HS-27A (cell line): ENCODE results near the gene SPATS2.

Source experiments
- DNase-seq: peaks from one replicate; pipeline ENCODE4 v3.0.0-alpha.2; 2012; ENCODE audit warnings: low read depth, missing footprints

Gene SPATS2

GRCh38 chr12:49335955-49336644 is 31.2 kb upstream of the SPATS2 start:
- no peak for DNase-seq

- DNase-seq, result no peak
These were observed 30.3 kb upstream of the SPATS2 start, which contains the start of gene C1QL4 for GRCh38 chr12:49336645-49337584. Gene C1QL4, minus strand, starts transcription at chr12:49337188. Its CDS starts 711 bp downstream, at chr12:49336477.

- DNase-seq, result no peak
These were observed 28.3 kb upstream of the SPATS2 start for GRCh38 chr12:49338830-49339463.

GRCh38 chr12:49339464-49339861 is 27.8 kb upstream of the SPATS2 start:
- DNase-seq, result no peak

GRCh38 chr12:49340095-49340870 is 27.0 kb upstream of the SPATS2 start:
- DNase-seq, result no peak

- DNase-seq, result no peak
These were observed 26.1 kb upstream of the SPATS2 start for GRCh38 chr12:49340971-49341776.

- DNase-seq, result no peak
These were observed 25.5 kb upstream of the SPATS2 start for GRCh38 chr12:49341777-49342065.

- no peak for DNase-seq
These were observed 25.0 kb upstream of the SPATS2 start for GRCh38 chr12:49342066-49342913.

- no peak for DNase-seq
These were observed 24.1 kb upstream of the SPATS2 start for GRCh38 chr12:49342914-49343731.

- DNase-seq, result no peak
These were observed 22.7 kb upstream of the SPATS2 start for GRCh38 chr12:49344486-49345050.

- DNase-seq, result no peak
These were observed 22.0 kb upstream of the SPATS2 start for GRCh38 chr12:49345051-49345824.

- no peak for DNase-seq
These were observed 21.2 kb upstream of the SPATS2 start for GRCh38 chr12:49345825-49346658.

- no peak for DNase-seq
These were observed 20.5 kb upstream of the SPATS2 start, which contains the start of gene DNAJC22 for GRCh38 chr12:49346659-49347310. Gene DNAJC22, plus strand, starts transcription at chr12:49346888. Its CDS starts 1,985 bp downstream, at chr12:49348873.

- DNase-seq, result no peak
These were observed 19.7 kb upstream of the SPATS2 start for GRCh38 chr12:49347311-49348193.

GRCh38 chr12:49348781-49349180 is 18.5 kb upstream of the SPATS2 start:
- DNase-seq, result no peak

GRCh38 chr12:49349266-49349665 is 18.0 kb upstream of the SPATS2 start:
- DNase-seq, result no peak
